CD4-positive, alpha-beta T cell treated with Interleukin-21 for 1 hour (primary cell): Measurements from ENCODE around the gene TASP1.
"Not testable (repeated sequence)": the region's sequence is repeated elsewhere in the genome, so short reads cannot be mapped to it uniquely, and the experiment has no call there.

Experiments
- DNase-seq: peaks from one replicate; pipeline ENCODE4 v3.0.0-alpha.2; 2020

TASP1 gene

DNA sequence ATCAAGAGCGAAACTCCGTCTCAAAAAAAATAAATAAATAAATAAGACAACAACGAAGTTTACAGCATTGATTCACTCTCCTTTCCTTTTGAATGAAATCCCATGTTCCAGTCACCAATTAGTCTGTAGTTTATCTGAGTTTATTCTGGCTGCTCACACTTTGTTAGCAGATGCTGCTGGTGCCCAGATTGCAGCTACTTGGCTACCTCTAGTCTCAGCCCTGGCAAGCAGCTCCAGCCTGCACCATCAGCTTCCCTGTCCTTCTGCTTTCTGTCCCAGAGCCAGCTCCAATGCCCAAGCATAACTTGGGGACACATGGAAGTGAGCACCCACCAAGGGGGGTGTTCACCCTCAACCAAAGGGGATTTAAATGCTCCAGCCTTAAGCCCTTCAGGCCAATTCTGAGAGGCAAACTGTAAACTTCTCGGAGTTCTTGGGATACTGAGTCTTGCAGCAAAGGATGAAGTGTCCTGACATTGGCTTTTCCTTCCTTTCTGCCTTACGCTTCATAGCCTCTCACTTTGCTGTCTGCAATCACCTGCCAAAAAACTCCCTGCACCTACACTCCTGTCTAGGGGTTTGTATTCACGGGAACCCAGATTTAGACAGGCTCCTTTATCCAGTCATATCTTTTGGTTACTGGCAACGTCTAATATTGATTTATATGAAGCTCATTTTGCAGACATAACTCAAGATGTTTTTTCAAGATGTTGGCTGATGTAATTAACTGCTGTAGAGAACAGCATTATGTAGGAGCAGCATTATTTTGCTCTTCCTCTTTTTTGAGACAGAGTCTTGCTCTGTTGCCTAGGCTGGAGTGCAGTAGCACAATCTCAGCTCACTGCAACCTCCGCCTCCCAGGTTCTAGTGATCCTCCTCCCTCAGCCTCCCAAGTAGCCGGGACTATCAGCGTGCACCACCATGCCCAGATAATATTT lies 9.8 kb upstream of the TASP1 start:
- DNase-seq: no peak

DNA sequence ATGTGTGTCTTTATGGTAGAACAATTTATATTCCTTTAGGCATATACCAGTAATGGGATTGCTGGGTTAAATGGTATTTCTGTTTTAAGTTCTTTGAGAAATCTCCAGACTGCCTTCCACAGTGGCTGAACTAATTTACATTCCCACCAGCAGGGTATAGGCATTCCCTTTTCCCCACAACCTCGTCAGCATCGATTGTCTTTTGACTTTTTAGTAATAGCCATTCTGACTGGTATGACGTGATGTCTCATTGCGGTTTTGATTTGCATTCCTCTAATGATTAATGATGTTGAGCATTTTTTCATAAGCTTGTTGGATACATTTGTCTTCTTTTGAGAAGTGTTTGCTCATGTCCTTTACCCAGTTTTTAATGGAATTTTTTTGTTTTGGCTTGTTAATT lies 5.3 kb upstream of the TASP1 start:
- no peak for DNase-seq

DNA sequence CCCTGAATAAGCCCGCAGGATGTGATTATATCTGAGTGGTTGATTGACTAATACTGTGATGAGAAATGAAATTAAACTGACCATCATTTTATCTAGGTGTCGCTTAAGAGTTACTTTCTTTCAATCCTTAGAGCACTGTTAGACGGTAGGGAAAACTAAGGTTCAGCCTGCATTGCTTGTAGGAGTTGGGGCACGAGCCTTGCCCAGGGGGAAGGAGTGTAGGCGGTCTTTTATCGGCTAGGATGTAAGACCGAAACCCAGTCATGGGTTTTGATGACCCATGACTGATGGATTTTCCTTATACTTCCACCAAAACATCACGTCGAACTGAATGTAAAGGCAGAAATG lies 392 bp upstream of the TASP1 start:
- DNase-seq: no peak

DNA sequence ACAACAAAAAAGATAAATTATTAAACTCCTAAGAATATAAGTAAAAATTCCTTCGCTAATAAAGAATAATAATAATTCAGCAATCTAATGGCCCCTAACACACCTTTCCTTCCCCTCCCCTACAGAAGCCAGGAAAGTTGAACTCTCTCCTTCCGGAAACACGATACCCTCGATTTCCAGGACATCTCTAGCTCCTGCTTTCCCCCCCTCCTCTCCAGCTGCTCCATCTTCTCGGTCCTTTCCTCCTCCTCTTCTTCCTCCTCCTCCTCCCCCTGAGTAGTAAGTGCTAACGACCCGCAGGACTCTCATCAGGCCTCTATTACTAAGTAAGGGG lies 603 bp downstream of the TASP1 start:
- no peak for DNase-seq

DNA sequence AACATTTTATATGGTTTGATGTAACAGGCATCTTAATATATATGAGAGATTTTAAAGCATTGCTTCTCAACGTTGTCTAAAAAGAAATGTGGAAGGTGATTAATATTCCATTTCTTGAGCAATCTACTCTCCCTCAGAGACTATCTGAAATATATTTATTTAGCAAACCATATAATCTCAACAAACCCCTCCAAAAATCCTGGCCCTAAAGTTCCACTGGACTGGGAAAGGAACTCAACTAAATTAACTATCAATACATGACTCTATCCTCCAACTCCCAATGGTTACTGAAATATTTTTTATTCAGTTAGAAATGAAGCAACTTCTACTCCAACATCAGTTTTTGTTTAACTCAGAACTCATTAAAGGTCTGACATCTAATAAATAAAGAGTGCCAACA lies 6.3 kb downstream of the TASP1 start:
- no peak for DNase-seq

DNA sequence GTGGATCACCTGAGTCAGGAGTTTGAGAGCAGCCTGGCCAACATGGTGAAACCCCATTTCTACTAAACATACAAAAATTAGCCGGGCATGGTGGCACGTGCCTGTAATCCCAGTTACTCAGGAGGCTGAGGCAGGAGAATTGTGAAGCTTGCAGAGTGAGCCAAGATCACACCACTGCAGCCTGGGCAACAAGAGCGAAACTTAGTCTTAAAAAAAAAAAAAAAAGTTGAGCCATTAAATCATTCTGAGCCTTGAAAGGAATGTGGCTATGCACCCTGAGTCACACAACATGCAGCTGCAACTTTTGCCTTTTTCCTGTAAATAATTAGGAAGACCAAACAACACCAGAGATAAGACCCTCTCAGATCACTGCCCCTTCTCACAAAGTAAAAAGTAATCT lies 11.2 kb downstream of the TASP1 start:
- not testable (repeated sequence) for DNase-seq

DNA sequence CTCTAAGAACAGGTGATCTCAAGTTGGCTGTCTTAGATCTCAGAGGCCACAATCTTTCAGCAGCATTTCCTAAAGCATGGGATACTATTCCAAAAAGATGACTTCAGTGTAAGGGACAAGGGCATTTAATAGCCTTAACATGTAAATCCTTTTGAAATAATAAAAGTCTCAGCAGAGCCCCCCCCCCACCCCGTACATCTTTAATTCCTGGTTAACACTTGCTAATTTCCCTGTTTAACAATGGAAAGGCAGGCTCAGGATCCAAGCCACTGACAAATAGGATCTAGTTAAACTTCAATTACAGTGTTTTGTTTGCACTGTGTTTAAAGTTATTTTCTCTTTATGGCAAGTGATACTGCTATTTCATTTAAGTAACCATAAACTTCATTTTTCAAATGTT lies 12.0 kb downstream of the TASP1 start:
- DNase-seq: no peak

DNA sequence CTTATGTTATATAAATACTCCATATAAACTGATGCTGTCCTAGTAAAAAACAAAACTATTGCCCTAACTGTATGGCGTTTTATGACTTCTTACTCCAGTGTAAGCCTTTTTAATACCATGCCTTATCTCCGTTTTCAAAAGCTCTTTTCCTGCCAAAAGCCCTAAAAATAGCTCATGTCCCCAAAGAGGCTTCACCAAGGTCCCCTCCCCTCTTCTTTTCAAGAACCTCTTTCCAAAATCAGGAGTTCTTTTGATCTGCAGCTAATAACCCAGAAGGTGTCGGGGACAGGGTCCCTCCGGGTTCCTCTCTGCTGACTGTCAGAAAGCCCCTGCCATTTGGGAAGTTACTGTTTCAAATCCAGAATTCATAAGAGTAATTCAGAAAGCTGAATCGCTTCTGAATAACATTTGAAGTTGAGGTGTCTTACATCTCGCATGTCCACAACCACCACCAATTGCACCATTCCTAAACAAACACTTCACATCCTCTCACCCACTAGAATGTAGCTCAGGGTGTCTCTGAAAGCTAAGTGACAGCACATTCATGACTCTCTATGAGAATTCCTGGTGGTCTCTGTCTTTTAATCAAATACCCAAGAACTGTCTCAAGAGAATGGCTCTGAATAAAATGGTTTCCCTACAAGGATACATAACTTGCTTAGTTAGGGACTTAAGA lies 13.3 kb downstream of the TASP1 start:
- DNase-seq: no peak

DNA sequence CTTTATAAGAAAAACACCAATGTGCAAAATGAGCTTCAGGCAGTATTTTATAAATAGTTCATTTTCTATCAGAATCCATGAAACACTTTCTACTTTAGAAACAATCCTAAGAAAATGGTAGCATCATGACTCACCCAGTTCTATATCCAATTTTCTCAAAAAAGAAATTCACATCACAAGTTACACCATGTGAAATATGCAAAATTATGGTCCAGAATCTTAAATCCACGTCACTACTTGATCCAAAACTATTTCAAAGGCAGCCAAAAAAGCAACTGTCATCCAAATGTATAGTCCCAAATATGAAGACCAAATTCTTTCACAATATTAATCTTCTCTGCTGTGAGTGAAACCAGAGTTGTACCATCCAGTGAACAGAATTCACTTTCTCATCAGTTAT lies 19.3 kb downstream of the TASP1 start:
- DNase-seq: not testable (repeated sequence)

DNA sequence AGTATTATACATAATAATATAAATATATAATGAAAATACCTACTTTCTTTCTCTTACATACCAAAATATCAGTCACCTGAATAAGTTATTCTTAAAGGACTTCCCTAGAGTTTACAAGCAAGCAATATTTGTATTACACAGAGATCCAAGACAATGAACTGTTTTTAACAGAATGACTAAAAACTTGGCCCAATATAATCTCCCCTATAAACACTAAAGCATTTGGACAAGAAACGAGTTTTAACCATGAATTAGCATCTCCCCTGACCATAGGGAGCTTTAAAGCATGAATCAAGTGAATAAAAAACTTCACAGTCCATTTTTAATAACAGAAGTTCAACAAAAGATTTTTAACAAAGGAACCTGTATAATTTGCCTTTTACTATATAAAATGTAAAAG lies 20.3 kb downstream of the TASP1 start:
- DNase-seq: not testable (repeated sequence)

DNA sequence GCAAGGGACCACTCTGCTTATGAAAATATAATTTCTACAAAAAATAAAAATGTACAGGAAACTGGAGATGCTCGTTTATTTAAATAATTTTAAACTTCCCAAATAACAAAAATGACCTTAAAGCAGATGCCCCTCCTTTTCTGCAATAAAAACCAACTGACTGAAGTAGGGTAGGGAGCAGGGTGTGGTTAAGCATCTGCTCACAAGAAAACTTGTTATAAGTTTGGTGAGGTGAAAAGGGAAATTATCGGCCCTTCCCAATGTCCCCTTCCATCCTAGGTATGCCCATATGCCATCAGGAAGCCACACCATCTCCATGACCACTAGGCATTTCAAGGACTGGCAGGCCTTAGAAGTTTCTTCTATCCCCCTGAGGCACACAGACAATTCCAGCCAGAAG lies 21.1 kb downstream of the TASP1 start:
- DNase-seq: not testable (repeated sequence)

DNA sequence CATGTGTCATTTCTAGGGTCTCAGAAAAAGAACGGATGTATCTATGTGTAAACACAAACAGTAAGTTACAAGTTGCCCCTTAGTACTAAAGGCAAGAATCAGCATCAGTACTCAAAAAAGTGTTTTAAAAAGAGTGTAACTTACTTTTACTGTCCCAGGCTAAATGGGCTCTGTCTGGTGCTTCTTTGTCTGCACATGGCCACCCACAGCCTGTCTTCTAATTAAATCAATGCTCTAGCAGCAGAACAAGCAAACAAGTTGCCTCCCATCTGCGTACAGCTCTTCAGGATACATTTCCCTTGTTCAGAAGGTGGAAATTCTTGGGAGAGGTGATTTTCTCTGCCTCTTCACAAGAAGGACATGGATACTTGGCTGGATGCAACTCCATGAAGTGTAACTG lies 22.0 kb downstream of the TASP1 start:
- not testable (repeated sequence) for DNase-seq

DNA sequence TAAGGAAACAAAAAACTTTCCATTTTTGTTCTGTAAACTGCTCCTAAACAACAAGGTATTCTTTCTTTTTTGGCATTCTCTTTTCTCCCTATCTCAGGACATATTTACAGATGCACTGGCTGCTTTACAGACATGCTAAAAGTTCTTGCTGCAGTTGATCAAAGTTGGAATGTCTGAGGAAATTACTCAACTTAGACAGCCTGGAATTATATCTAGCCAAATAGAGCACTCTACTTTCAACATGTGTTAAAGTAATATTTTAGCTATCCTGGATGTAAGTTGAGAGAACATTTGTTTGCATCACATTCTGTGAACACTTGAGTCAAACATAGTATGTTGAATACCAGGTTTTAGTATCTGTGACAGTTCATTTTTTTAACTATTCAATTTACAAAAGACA lies 24.8 kb downstream of the TASP1 start:
- no peak for DNase-seq

DNA sequence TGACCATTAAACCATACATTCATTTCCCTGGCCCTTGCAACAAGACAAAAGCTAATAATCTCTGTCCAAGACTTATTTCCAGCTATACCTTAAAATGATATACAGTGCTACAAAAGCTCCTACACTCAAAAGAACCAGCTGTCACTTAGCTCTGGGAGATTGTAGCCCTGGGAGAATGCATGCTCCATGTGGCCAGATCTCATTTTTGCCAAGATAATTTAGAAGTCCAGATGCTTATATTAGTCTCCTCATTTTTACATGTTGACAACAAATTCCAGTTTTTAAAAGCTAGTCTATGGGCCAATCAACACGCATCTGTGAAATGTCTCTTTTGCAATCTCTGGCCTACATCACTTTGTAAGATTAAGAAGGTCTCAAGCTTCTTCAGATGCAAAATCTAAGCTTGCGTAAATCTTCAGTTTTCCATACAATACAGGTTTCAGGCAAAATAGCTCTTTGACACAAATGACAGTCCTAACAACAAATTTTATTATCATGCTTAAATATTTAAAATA lies 27.1 kb downstream of the TASP1 start:
- DNase-seq: no peak

DNA sequence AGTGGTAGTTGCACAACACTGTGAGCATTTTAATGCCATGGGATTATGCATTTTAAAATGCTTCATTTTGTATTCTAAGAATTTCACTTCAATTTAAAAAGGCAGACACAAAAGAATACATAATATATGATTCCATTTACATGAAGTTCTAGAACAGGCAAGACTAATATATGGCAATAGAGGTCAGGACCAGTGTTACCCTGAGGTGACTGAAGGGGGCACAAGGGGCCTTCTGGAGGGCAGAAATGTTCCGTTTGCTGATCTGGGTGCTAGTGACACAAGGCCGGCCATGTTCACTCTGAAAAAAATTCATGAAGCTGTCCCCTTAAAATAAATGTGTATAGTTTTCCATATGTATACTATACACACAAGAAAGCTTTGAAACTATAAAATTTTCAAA lies 28.5 kb downstream of the TASP1 start:
- DNase-seq: no peak

DNA sequence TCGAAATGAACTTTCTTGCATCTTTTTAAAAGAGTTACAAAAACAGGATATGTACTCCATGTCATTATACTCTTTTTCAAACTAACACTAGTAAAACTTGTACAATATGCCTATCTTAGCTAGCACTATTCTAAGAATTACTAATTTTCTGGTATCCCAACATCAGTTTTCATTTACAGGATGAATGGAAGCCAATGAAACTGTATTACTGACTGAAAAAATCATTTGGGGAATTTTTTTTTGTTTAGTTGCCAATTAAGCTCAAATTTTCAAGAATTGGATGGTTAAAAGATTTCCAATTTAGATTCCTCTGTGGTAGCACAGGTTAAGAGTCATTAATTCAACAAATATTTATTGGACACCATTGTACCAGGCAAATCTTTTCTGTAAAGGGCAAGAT lies 30.7 kb downstream of the TASP1 start:
- no peak for DNase-seq

DNA sequence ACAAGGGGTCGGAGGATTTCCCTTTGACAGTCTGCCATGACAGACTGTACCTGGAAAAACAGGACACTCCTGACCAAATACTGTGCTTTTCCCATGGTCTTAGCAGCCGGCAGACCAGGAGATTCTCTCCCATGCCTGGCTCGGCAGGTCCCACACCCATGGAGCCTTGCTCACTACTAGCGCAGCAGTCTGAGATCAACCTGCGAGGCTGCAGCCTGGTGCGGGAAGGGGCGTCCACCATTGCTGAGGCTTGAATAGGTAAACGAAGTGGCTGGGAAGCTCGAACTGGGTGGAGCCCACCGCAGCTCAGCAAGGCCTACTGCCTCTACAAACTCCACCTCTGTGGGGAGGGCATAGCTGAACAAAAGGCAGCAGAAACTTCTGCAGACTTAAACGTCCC lies 45.3 kb downstream of the TASP1 start:
- DNase-seq: not testable (repeated sequence)

DNA sequence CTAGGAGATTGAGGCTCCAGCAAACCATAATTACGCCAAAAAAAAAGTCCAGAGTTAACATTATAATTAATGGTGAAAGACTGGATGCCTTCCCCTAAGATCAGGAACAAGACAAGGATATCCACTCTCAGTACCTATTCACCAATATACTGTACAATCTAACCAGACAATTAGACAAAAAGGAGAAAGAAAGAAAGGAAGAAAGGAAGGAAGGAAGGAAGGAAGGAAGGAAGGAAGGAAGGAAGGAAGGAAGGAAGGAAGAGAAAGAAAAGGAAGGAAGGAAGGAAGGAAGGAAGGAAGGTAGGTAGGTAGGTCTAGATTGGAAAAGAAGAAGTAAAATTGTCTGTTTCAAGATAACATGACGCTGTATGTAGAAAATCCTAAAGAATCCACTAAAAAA lies 50.7 kb downstream of the TASP1 start:
- DNase-seq: no peak

DNA sequence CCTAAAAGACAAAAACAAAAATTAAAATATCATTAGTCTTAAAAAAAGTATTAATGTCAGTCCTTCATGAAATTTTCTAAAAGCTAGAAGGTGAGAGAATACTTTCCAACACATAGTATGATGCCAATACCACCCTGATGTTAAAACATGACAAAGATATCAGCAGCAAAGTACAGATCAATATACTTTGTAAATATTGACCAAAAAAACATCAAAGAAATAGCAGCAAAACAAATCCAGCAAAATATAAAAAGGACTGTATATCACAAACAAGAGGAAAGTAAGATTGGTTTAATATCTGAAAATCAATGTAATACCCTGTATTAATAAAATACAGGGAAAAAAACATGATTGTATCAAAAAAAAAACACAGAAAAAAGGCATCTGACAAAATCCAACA lies 51.4 kb downstream of the TASP1 start:
- DNase-seq: no peak

DNA sequence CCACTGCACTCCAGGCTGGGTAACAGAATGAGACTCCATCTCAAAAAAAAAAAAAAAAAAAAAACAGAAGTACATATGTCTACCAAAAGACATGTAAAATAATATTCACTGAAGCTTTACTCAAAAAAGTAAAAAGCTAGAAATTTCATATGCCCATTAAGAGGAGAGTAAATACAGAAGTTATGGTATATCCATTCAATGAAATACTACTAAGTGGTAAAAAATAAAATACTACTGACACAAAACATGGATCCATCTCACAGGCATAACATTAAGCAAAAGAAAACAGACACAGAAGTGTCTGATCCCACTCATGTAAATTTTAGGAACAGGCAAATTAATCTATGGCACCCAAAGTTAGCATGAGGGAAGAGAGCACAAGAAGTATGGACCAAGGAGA lies 52.6 kb downstream of the TASP1 start:
- DNase-seq: no peak

DNA sequence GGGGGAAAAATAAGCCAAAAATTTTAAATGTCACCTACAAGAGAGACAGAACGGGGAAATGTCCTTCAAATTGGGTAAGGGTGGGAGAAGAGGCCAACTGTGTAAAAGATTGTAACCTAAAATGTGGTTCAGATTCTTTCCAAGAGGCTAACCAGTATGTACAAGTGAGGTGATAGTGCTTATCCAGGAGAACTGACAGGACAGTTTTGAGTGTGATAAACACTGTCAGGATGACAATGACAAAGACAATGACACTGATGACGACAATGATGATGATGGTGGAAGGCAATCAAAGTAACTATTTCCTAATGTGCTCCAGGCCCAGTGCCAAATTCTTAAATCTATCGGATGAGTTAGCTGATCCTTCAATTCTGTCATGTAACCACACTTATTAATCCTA lies 57.3 kb downstream of the TASP1 start:
- DNase-seq: no peak

DNA sequence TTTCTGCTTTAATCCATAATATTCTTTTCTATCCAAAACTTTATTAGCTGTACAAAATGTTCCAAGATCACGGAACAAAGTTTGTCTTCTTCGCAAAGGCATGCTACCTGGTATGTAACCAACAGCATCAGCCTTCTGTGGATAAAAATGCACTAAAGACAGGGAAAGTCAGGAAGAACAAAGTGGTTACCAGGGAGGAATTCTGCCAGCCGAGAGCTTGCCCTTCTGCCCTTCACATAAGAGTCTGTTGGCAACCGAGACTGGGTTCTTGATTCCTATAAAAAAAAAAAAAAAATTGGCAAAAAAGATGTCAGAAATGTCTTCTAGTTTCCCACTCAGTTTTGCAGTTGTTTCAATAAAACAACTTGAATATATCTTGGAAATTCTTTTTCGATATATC lies 58.0 kb downstream of the TASP1 start:
- DNase-seq: no peak

DNA sequence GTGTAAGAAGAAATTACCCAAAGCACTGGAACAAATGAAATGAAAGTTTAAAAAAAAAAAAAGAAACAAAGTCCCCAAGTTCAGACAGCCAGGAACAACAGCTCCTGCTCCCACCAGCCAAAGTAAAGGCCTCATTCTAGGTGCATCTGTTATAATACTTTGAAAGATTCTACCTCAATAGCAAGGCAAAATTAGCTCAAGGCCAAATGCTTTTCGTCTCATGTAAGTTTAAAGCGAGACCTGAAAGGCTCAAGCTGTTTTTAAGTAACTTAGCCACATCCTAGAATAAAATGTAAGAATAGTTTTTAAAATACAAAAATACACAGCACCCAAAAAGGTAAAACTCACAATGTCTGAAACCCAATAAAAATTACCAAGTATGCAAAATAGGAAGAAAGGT lies 64.7 kb downstream of the TASP1 start:
- DNase-seq: no peak

DNA sequence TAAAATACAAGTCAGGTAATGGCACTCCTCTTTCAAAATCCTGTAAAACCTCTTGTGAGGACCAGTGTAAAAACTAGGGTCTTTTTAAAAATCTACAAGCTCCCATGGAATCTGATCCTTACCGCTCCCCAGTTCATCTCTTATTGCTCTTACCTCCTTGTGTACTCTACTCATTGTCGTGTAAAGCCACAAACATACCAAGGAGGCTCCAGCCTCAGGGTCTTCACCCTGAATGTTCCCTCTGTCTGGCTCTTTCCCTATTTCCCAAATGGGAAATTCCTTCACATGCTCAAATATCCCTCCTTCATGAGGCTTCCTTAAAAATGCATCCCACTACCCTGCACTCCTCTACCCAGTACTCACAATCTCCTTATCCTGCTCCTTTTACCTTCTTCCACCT lies 67.1 kb downstream of the TASP1 start:
- no peak for DNase-seq

DNA sequence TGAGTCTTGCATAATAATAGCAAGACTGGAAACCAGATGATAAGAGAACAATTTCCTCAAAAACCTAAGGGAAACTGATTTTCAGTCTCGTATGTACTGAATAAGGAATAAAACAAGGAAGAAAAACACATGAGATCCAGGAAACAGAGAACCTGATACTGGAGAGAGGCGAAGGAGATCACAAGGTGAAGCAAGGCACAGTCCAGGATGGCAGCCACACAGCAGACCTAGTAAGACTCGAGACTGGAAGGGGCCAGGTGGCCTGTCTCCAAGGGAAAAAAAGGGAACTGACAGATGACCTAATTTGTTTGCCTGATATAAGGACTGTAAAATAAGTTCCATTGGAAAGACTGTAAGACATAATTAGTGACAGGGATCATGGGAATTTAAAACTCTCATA lies 71.1 kb downstream of the TASP1 start:
- no peak for DNase-seq
